ENCODE measurements around the gene FGD5.

Gene FGD5

GRCh38 chr3:14801668-14802380 is 16.9 kb upstream of the FGD5 start:
- no peak overlapping the region for H3K4me3 ChIP-seq (replicated peaks; ENCODE audit: low read depth, low read length)
- TF ChIP-seq CTCF (IDR thresholded peaks at IDR 0.05; ENCODE audit: low read depth, low read length, missing control alignments): no peak
- DNase-seq (ENCODE audit: extremely low read depth, low read depth): no peak

- TF ChIP-seq CTCF (IDR thresholded peaks at IDR 0.05; ENCODE audit: low read depth, low read length, missing control alignments): no peak
- no peak for DNase-seq (ENCODE audit: extremely low read depth, low read depth)
- H3K4me3 ChIP-seq (replicated peaks; ENCODE audit: low read depth, low read length): no peak overlapping the region
Measured at GRCh38 chr3:14802381-14802731, 16.4 kb upstream of the FGD5 start.

GRCh38 chr3:14803101-14803980 is 15.4 kb upstream of the FGD5 start:
- TF ChIP-seq CTCF (IDR thresholded peaks at IDR 0.05; ENCODE audit: low read depth, low read length, missing control alignments): no peak
- H3K4me3 ChIP-seq (replicated peaks; ENCODE audit: low read depth, low read length): no peak overlapping the region
- DNase-seq (ENCODE audit: extremely low read depth, low read depth): no peak

GRCh38 chr3:14803981-14804834 is 14.6 kb upstream of the FGD5 start:
- no peak for TF ChIP-seq CTCF (IDR thresholded peaks at IDR 0.05; ENCODE audit: low read depth, low read length, missing control alignments)
- DNase-seq (ENCODE audit: extremely low read depth, low read depth): no peak
- no peak overlapping the region for H3K4me3 ChIP-seq (replicated peaks; ENCODE audit: low read depth, low read length)

GRCh38 chr3:14804835-14805780 is 13.7 kb upstream of the FGD5 start:
- TF ChIP-seq CTCF (IDR thresholded peaks at IDR 0.05; ENCODE audit: low read depth, low read length, missing control alignments): no peak
- no peak for DNase-seq (ENCODE audit: extremely low read depth, low read depth)
- H3K4me3 ChIP-seq (replicated peaks; ENCODE audit: low read depth, low read length): no peak overlapping the region
